ENCODE results near the gene FAM81A.
"Not testable (repeated sequence)": the region's sequence is repeated elsewhere in the genome, so short reads cannot be mapped to it uniquely, and the experiment has no call there.

FAM81A gene

GRCh38 chr15:59489485-59489884 lies 51.5 kb downstream of the FAM81A start:
- not testable (repeated sequence) for DNase-seq (ENCODE audit: low read depth)

DNA sequence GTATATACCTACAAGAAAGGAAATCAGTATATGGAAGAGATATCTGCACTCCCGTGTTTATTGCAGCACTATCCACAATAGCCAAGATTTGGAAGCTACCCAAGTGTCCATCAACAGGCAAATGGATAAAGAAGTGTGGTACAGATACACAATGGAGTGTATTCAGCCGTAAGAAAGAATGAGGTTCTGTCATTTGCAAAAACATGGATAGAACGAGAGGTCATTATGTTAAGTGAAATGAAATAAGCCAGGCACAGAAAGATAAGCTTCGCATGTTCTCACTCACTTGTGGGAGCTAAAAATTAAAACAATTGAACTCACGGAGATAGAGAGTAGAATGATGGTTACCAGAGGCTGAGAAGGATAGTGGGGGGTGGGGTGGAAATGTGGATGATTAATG lies 53.1 kb downstream of the FAM81A start:
- no peak for DNase-seq (ENCODE audit: low read depth)

GRCh38 chr15:59492389-59493377 lies 54.7 kb downstream of the FAM81A start:
- DNase-seq (ENCODE audit: low read depth), result peak; percentile 44

GRCh38 chr15:59501597-59501996 lies 63.6 kb downstream of the FAM81A start:
- peak; percentile 13 for DNase-seq (ENCODE audit: low read depth)

DNA sequence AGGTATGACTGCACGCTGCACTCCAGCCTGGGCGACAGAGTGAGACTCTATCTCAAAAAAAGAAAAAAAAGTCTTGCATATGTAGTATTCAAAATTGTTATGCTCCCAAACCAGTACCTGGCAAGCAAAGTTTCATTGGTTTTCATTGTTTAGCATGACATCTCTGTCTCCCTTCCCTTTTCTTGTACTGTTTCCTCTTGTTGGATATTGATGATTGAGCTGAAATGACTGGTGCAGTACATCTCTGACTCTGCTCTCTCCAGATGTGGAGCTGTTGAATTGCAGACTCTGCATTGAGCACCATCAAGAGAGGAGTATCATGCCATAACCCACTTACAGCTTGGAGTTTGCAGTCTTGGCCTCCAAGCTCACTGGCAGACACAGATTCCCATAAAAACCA lies 77.2 kb downstream of the FAM81A start:
- no peak for DNase-seq (ENCODE audit: low read depth)

DNA sequence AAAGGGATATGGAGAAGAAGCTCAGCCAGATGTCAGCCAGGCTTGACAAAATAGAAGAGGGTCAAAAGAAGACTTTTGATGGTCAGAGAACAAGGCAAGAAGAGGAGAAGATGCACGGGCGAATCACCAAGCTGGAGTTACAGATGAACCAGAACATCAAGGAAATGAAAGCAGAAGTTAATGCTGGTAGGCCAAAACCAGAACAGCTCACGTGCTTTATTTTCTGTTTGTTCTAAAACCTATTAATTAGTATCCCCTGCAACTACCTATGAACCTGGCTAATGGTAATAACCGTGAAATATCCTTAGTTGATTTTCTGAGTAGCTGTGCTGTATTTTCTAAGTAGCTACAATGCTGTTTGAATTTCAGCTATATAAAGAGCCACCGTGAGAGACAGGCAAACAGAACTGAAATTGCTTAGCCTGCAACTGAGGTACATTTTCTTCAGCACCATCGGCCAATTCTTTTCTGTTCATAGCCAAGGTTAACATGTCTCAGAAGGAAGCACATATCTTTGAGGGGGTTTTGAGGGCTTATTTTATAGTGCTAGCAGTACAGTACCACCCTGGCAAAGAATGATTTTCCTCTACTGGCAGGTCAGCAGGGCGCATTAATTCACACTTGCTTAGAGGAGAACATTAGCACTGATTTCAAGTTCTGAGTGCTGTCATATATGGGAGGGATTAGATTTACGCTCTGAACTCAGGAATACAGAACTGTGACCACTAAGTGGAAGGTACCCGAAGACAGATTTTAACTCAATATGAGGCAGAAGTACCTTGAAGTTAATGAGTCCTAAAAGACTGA lies 78.9 kb downstream of the FAM81A start:
- DNase-seq (ENCODE audit: low read depth), result no peak

GRCh38 chr15:59519329-59519728 lies 81.3 kb downstream of the FAM81A start:
- no peak for DNase-seq (ENCODE audit: low read depth)

DNA sequence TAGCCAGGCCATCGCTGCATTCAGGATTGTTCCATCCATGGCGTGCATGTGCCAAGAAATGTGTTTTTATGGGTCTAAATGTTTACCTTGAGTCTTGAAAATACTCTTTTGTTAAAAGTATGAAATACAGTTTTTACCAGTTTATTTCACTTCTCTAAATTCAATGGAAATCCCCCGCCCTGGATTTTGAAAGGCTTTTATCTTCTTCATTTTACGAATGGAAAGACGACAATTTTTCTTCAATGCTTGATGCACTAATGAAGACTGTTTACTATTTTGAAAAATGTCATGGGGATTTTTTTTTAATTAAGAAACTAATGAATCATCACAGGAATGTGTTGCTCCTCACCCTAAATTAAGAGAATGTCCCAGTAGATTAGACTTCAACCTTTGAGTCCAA lies 83.5 kb downstream of the FAM81A start:
- DNase-seq (ENCODE audit: low read depth), result no peak

- no peak for DNase-seq (ENCODE audit: low read depth)
Observed at GRCh38 chr15:59522988-59523461, 85.0 kb downstream of the FAM81A start.

DNA sequence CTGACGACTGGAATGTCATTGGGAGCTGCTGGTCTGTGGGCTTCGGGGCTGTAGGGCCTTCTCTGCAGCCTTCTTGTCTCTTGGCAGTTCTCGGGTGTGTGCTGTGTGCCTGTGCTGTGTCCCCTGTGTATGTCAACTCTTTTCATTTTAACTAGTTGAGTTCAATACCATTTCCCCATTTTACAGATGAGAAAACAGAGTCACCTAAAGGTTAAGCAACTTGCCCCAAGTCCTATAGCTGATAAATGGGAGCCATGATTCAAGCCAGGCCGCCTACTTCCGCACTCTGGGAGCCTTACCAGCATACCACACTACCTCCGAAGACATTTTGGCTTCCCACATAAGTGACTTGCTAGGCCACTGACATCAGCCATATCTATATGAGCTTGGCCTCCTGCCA lies 85.7 kb downstream of the FAM81A start:
- DNase-seq (ENCODE audit: low read depth), result no peak

GRCh38 chr15:59524331-59524731 lies 86.3 kb downstream of the FAM81A start:
- DNase-seq (ENCODE audit: low read depth), result no peak

GRCh38 chr15:59526466-59526865 lies 88.5 kb downstream of the FAM81A start:
- not testable (repeated sequence) for DNase-seq (ENCODE audit: low read depth)

DNA sequence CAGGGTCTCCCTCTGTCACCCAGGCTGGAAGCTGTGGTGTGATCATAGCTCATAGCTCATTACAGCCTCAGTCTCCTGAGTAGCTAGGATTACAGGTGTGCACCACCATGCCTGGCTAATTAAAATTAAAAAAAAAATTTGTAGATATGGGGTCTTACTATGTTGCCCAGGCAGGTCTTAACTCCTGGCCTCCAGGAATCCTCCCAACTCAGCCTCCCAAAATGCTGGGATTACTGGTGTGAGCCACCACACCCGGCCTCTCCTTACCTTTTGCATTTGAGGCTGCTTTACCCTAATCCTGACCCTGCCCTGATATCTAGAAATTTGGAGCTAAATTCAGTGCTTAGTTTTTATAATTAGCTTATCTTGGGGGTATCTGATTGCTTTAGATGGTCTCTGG lies 90.4 kb downstream of the FAM81A start:
- no peak for DNase-seq (ENCODE audit: low read depth)

DNA sequence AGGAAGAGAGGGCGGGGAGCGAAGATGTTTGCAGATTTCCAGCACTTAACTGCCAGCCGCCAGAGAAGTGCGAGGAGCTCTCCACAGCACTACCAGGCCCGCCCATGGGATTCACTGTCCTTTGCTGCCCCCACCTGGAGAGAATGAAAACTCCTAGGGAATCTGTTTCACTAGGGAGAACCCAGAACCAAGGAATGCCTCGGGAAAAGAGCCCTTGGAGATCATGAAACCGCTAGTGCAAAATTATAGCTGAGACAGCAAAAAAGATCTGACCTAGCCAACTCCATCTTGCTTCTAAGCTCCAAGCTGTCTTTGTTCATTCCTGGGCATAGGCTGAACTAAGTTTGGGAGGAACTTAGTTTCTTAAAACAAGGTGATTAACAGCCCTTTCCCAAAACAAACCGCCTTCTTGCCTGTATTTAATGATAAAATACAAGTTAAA lies 91.0 kb downstream of the FAM81A start:
- peak; percentile 71 for DNase-seq (ENCODE audit: low read depth)

DNA sequence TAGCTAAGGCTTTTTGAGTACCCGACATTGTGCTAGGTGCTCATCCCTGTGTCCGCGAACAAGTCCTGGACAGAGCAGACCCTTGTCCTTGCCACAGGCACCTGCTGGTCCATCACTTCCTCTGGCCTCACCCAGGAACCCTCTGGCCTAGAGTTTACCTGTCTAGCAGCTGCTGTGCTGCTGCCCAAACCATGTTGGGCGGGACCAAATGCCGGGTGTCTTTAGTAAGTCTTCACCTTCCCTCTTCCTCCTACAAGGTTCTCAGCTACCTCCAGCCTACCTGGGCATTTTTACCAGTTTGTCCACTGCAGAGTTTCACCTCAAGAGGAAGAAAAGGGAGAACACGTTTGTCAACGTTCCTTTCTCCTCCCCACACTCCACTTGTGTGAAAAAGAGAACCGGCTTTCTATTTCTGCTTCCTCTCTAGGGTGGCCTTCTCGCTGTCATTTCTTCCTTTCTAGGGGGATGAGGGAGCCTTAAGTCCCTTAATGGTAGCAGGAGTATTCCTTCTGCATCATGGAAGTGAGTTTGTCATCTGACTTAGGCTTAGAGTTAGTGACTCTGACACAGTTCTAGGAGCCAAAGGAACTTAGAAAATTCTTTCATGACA lies 93.2 kb downstream of the FAM81A start:
- no peak for DNase-seq (ENCODE audit: low read depth)

DNA sequence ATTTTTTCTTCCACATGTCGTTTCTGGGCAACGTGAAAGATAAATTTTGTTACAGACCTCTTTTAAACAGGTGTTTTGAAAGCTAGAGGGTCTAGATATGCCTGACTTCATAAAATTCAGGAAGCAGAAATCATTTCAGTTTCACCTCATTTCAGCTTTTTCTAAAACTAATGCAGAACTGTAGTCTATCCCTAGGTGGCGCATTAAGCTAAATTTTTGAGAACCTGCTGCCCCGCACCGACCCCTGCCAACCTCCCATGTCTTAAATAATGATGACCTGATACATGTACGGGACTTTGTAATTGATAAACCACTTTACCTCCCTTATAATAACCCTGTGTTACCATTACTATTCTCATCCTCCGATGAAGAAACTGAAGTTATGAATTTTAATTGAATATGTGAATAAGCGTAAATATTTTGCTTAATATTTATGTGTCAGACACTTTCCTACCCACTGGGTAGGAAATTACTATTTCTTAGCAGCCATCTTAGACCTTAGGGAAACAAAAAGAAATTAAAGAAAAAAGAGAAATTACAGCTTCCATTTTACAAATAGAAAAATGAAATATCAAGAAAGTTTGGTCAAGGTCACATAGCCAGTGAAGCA lies 94.9 kb downstream of the FAM81A start:
- peak; percentile 4 for DNase-seq (ENCODE audit: low read depth)

GRCh38 chr15:59536553-59536952 lies 98.6 kb downstream of the FAM81A start:
- DNase-seq (ENCODE audit: low read depth), result no peak

DNA sequence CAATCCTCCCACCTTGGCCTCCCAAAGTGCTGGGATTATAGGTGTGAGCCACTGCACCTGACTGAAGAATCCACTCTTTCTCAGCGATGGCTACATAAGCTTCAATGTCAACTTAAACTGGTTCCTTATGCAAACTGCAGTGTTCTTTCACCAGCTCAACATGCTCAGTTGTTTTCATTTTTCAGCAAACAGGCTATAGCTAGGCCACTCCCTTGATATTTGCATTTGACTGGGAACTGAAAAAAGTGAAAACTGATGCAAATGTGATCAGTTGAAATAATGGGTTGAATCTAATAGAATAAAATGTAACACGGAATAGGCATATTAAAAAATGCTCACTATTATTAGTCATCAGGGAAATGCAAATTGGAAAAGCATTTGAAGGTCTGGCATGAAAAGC lies 99.4 kb downstream of the FAM81A start:
- DNase-seq (ENCODE audit: low read depth), result no peak

DNA sequence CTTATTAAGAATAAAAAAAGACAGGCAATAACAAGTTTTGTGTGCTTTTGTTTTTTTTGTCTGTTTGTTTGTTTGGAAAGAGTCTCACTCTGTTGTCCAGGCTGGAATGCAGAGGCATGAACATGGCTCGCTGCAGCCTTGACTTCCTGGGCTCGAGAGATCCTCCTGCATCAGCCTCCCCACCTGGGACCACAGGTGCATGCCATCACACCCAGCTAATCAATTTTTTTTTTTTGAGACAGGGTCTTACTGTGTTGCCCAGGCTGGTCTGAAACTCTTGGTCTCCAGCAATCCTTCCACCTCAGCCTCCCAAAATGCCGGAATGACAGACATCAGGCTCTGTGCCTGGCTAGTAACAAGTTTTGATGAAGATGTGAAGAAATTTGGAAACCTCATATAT lies 100.5 kb downstream of the FAM81A start:
- DNase-seq (ENCODE audit: low read depth), result no peak

GRCh38 chr15:59539799-59540198 lies 101.8 kb downstream of the FAM81A start:
- DNase-seq (ENCODE audit: low read depth), result no peak

GRCh38 chr15:59540654-59541053 lies 102.7 kb downstream of the FAM81A start:
- no peak for DNase-seq (ENCODE audit: low read depth)

GRCh38 chr15:59541750-59542149 lies 103.8 kb downstream of the FAM81A start:
- no peak for DNase-seq (ENCODE audit: low read depth)

Measured in GM04504 (cell line).